MM.1S (cell line): ENCODE results near the gene MBOAT2.

Experiments used
- EZH2 ChIP-seq: fragments of 300-600 bp; sonication (generic); optimal IDR thresholded peaks from 2 replicates; pipeline ENCODE3; 2017; ENCODE audit warnings: low read depth, mild to moderate bottlenecking, antibody characterized with exemption, low read length, mixed read lengths
- TF ChIP-seq, protein P1 (sequence below): fragments of 300-600 bp; sonication (generic); IDR thresholded peaks from 2 replicates; pipeline ENCODE4 v1.5.1; 2016; ENCODE audit warnings: antibody characterized with exemption, low read length, mixed read lengths

DNA sequence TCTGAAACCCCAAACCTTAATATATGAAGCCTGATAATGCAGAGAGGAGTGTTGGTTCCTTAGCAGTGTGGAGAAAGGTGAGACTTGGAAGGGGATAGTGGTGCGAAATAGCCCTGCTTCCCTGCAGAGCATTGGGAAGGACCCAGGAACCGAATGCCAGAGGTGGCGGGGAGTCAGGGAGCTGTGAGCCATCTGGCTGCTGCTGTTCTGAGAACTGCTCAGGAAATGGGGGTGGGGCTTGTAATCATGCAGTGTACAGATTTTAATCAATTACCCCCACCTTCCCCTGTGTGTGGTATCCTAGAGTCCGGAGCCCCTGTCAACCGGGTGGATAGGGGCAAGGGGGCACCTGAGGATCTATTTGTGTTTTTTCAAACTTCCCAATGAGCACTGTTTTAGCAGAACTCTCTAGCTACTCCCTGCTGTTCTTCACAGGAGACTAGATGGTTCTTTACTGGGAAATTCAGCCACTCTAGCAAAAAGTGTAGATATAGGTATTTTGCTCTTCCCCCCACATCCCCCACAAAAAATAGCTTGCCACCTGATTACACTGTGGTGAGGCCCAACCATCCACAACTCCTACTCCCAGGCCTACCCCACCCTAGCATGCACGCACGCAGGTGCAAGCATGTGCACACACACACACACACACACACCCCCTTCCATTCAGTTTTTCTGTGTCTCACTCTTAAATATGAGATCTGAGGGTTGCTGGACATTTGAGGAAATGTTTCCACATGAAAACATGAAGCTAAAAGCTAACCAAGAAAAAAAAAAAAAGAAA lies 30.1 kb upstream of the MBOAT2 start:
- TF ChIP-seq, protein P1, sequence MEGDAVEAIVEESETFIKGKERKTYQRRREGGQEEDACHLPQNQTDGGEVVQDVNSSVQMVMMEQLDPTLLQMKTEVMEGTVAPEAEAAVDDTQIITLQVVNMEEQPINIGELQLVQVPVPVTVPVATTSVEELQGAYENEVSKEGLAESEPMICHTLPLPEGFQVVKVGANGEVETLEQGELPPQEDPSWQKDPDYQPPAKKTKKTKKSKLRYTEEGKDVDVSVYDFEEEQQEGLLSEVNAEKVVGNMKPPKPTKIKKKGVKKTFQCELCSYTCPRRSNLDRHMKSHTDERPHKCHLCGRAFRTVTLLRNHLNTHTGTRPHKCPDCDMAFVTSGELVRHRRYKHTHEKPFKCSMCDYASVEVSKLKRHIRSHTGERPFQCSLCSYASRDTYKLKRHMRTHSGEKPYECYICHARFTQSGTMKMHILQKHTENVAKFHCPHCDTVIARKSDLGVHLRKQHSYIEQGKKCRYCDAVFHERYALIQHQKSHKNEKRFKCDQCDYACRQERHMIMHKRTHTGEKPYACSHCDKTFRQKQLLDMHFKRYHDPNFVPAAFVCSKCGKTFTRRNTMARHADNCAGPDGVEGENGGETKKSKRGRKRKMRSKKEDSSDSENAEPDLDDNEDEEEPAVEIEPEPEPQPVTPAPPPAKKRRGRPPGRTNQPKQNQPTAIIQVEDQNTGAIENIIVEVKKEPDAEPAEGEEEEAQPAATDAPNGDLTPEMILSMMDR, result no peak
- TF ChIP-seq EZH2, result no peak
